Brain microvascular endothelial cell (primary cell): Measurements from ENCODE around the gene ADAM10.
A peak's percentile ranks its signal among the peaks of the same experiment; 100 is the strongest.
"Not testable (repeated sequence)": the region's sequence is repeated elsewhere in the genome, so short reads cannot be mapped to it uniquely, and the experiment has no call there.

Experiments used
- DNase-seq: peaks from one replicate; pipeline ENCODE4 v3.0.0-alpha.2; 2020
- H3K27ac ChIP-seq: fragments of 250-450 bp; sonication (Bioruptor Pico); 2 replicates; pipeline ENCODE4 v1.5.1; 2020; ENCODE audit warnings: mild to moderate bottlenecking, moderate library complexity
- H3K27me3 ChIP-seq: fragments of 250-450 bp; sonication (Bioruptor Pico); replicated peaks from 2 replicates; pipeline ENCODE4 v1.5.1; 2020; ENCODE audit warnings: mild to moderate bottlenecking
- H3K36me3 ChIP-seq: fragments of 250-450 bp; sonication (Bioruptor Pico); replicated peaks from 2 replicates; pipeline ENCODE4 v1.5.1; 2020; ENCODE audit warnings: mild to moderate bottlenecking
- H3K4me3 ChIP-seq: 2 replicates; pipeline ENCODE4 v1.5.1; 2011; ENCODE audit warnings: low read depth, mild to moderate bottlenecking, control low read depth, low read length, moderate library complexity
- CTCF ChIP-seq: IDR thresholded peaks from 2 replicates; pipeline ENCODE4 v1.5.1; 2011; ENCODE audit warnings: low read depth, mild to moderate bottlenecking, moderate library complexity, low read length, control low read depth, inconsistent platforms; ENCODE audit errors: missing control alignments
- in situ Hi-C: cut with HindIII; loops from 2 replicates; pipeline ENCODE4 v1.10.0; 2017; ENCODE audit warnings: low sequenced_read_pairs, low pct_ligation_motif_present

The ADAM10 gene

DNA sequence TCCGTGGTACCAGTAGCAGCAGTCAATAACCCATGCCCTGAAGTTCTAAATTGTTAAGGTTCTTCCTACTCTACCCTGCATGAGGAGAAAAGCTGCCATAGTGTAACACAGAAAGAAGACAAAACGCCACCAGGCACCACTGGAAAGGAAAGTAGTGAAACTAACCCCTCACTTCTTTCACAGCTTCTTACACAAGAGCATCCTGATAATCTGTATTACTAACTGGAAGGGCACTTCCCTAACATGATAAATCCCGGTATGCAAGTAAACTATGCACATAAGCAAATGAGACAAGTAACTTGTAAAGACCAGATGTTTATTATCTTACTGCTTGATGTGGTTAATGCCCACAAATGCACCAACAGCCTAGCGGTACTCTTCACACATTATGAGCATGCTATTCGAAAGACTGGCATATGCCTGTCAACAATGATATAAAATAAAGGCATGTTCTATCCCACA lies 141.3 kb downstream of the ADAM10 start:
- peaks cover 10% of the 10 kb centered on the region for H3K36me3 ChIP-seq
- peak; percentile 40 for DNase-seq
- H3K4me3 ChIP-seq: no peak overlapping the region
- in situ Hi-C loops: no loop called here
- H3K27me3 ChIP-seq: no peaks in the 10 kb centered on the region
- H3K27ac ChIP-seq: peak overlapping the region; percentile 31
- TF ChIP-seq CTCF: no peak

DNA sequence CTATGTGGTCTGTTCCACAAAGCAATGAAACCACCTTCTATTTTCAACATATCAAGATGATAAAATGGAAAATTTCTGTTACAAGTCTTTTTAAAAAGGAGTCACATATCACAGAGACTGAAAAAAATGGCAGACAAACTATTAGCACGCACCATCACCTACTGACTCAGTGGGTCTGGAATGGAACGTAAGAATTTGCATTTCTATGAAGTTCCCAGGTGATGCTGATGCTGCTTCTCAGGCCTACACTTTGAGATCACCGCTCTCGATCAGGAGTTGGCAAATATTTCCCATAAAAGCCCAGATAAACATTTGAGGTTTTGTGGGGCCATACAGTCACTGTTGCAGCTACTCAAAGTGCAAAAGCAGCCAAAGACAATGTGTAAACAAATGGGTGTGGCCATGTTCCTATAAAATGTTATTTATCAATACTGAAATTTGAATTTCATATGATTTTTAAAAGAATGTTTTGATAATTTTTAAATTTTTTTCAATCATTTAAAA lies 142.9 kb downstream of the ADAM10 start:
- in situ Hi-C loops: no loop called here
- H3K27ac ChIP-seq: no peak overlapping the region

GRCh38 chr15:58605931-58606530 lies 143.5 kb downstream of the ADAM10 start:
- TF ChIP-seq CTCF: no peak
- no peak overlapping the region for H3K27ac ChIP-seq
- H3K36me3 ChIP-seq: peaks cover 13% of the 10 kb centered on the region
- no peak for DNase-seq
- in situ Hi-C loops: no loop called here
- H3K4me3 ChIP-seq: no peak overlapping the region
- H3K27me3 ChIP-seq: no peaks in the 10 kb centered on the region

More for the DNA sequence above, 142.9 kb downstream of the ADAM10 start:
- no peak for DNase-seq
- Histone ChIP-seq H3K27me3 (no peaks in the 10 kb centered on the region), H3K36me3 (peaks cover 13% of the 10 kb centered on the region), H3K4me3 (no peak overlapping the region)
- no peak for TF ChIP-seq CTCF

- DNase-seq: no peak
- H3K27ac ChIP-seq: no peak overlapping the region
- no peak for TF ChIP-seq CTCF
- H3K4me3 ChIP-seq: no peak overlapping the region
- H3K27me3 ChIP-seq: no peaks in the 10 kb centered on the region
- H3K36me3 ChIP-seq: peaks cover 8% of the 10 kb centered on the region
- in situ Hi-C loops: no loop called here
Observed at GRCh38 chr15:58604455-58604923, 145.0 kb downstream of the ADAM10 start.

DNA sequence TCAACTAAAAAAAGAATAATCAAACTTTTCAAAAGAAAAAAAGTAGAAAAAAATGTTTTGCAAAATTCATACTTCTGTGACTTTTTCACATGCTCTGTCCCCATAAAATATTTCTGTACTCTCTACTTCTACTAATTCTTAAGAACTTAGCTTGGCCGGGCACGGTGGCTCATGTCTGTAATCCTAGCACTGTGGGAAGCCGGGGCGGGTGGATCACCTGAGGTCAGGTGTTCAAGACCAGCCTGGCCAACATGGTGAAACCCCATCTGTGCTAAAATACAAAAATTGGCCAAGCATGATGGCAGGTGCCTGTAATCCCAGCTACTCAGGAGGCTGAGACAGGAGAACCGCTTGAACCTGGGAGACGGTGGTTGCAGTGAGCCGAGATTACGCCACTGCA lies 145.6 kb downstream of the ADAM10 start:
- in situ Hi-C loops, H3K27ac ChIP-seq, DNase-seq, H3K36me3 ChIP-seq, H3K4me3 ChIP-seq, H3K27me3 ChIP-seq: not testable (repeated sequence)

GRCh38 chr15:58602823-58603222 lies 146.7 kb downstream of the ADAM10 start:
- Histone ChIP-seq H3K4me3 (no peak overlapping the region), H3K36me3 (peaks cover 8% of the 10 kb centered on the region), H3K27me3 (no peaks in the 10 kb centered on the region), H3K27ac (no peak overlapping the region)
- in situ Hi-C loops: no loop called here
- no peak for DNase-seq
- TF ChIP-seq CTCF: no peak
